SH-SY5Y (cell line): ENCODE results near the gene SIL1.

Experiments used
- GATA2 ChIP-seq: IDR thresholded peaks from 2 replicates; pipeline ENCODE4 v1.6.1; 2011; ENCODE audit warnings: mild to moderate bottlenecking, low read depth, low read length
- GATA3 ChIP-seq: IDR thresholded peaks from 2 replicates; pipeline ENCODE4 v1.6.1; 2011; ENCODE audit warnings: low read depth, mild to moderate bottlenecking, low read length, moderate library complexity

SIL1 gene

DNA sequence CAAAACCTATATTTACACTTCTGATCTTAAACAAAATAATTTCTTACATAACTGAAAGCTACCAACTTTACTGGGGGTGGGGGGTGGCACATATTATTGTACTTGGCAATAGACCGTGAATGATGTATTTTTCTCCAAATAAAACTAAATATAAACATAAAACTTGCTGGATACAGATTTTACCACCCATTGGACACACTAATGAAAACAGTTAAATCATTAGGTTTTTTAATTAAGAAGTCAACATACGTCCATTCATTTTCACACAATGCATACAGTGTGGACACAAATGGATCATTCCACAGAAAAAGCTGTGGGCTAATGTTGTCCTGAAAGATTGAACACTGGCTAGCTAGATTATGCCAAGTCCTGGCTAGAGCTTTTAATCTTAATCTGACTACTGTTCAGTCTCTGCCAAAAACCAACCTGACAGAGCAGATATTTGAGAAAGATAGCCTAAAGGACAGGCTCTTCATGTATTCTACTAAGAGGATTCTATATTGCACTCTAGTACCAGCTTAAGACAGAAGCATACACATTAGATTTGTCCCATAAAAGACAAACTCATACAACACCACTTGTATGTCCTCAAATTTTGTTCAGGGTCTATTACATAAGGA is 118.1 kb downstream of the SIL1 start:
- TF ChIP-seq GATA2, result peak; percentile 15; the same call in 1 of the 2 replicates
- TF ChIP-seq GATA3, result no peak

DNA sequence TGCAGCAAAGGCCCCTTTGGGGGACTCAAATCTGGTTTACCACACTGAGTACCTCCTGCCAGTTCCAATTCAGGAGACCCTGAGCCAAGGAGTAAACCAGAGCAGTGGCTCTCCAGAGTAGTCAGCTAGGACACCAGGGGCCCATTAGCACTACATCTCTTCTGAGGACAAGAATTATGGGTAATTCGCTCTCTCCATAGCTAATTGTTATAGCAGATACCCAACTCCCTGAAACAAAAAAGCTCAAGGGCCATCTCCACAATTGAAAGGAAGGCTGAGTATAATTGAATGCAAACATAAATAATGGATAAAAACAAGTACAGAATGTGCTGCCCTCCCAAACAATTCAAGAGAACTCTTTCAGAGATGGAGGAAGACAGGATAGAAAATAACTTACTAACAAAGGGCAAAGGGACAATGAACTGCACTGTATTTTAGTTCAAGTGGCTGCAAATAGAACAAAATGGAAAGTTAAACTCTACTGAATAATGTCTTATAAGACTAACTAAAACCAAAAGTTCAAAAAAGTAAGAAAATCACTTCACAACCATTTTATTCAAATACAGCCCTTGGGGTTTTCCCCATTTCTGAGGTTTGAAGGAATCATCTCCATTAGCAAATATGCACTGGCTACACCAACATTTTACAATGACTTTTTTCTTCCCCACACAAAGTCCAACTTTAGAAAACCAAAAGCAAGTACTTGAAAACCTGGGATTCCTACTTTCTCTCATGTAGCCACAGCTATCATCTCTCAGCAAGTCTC is 118.8 kb downstream of the SIL1 start:
- no peak for TF ChIP-seq GATA3
- TF ChIP-seq GATA2, result no peak

- TF ChIP-seq GATA3, result no peak
Measured at GRCh38 chr5:139078345-139078744, 119.8 kb downstream of the SIL1 start.

GRCh38 chr5:139077899-139078298 is 120.3 kb downstream of the SIL1 start:
- no peak for TF ChIP-seq GATA3
- TF ChIP-seq GATA2, result no peak

- TF ChIP-seq GATA3 (no peak), GATA2 (no peak)
Measured at GRCh38 chr5:139076111-139076510, 122.1 kb downstream of the SIL1 start.

GRCh38 chr5:139075066-139076050 is 122.8 kb downstream of the SIL1 start:
- no peak for TF ChIP-seq GATA2
- TF ChIP-seq GATA3, result no peak

DNA sequence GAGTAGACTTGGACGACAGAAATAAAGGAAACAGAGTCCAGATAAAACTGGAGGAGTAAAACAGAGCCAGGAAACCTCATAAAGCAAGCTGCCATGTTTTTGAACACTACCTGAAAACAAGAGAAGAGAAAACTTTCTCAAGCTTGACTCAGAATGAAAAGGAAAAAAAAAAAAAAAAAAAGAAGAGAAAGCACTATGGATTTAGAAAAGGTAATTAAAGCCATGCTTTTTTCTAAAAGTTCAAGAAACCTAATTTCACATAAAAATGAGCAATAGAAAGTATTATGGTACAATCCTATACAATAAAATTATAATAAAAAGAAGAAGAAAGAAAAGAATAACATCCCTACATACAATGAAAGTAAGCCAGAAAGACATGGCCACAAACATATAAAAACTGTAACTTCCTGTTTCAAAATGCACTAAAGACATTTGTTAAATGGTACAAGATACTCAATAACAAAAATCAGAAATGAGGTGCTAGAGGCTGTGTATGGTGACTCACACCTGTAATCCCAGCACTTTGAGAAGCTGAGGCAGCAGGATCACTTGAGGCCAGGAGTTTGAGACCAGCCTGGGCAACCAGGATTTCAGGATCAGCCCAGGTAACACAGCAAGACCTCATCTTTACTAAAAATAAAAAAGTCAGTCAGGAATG is 129.5 kb downstream of the SIL1 start:
- TF ChIP-seq GATA3, result no peak
- TF ChIP-seq GATA2, result no peak

DNA sequence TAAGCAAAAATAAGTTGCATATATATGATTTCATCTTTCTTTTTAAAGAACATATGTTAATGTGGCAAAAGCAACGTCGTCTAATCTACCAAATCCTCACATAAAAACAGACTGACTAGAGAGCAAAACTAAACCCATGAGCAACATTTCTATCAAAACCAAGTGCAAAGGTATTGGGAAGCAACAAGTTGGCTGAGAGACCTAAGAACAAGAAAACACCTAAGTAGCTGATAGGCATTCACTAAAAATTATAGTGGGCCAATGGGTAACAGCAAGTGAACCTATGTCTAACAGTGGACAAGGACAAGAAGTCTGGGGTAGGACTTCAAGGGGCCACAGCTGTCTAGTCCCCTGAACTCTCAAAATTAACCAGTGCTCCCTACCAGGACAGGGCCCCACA is 130.1 kb downstream of the SIL1 start:
- no peak for TF ChIP-seq GATA2
- no peak for TF ChIP-seq GATA3

GRCh38 chr5:139065306-139065705 is 132.9 kb downstream of the SIL1 start:
- TF ChIP-seq GATA2, result no peak

DNA sequence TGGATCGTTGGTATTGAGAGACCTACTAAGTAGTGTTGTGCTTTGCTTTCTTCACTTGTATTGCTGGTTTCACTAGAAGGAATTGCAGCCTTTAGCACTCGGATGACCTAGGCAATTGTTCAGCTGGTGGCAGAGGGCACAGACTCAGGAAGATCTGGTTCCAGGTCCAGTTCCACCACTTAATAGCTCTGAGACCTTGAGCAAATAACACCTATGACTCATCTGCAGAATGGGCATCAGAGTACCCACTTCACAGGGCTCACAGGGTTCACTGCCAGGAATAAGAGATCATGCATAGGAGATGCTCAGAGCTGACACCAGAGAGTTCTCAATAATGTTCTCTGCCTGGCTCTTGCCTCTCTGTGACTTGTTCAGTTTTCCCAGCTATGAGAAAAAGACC is 133.6 kb downstream of the SIL1 start:
- TF ChIP-seq GATA2, result no peak
- no peak for TF ChIP-seq GATA3

GRCh38 chr5:139063664-139064054 is 134.5 kb downstream of the SIL1 start:
- TF ChIP-seq GATA3, result no peak
- no peak for TF ChIP-seq GATA2

GRCh38 chr5:139062910-139063663 is 135.1 kb downstream of the SIL1 start:
- TF ChIP-seq GATA3 (no peak), GATA2 (no peak)

GRCh38 chr5:139061856-139062255 is 136.3 kb downstream of the SIL1 start:
- TF ChIP-seq GATA3, result no peak
- no peak for TF ChIP-seq GATA2

- TF ChIP-seq GATA3, result no peak
- TF ChIP-seq GATA2, result no peak
Measured at GRCh38 chr5:139061274-139061673, 136.9 kb downstream of the SIL1 start.
